Loucy (cell line): ENCODE data around the gene NID2.

Source experiments
- EZH2phosphoT487 ChIP-seq: fragments of 200-600 bp; IDR thresholded peaks from 2 replicates; pipeline ENCODE4 v1.6.1; 2018; ENCODE audit warnings: antibody characterized with exemption, mild to moderate bottlenecking, moderate library complexity, borderline replicate concordance
- TF ChIP-seq, protein P1 (sequence below): fragments of 200-600 bp; sonication (generic); conservative IDR thresholded peaks from 2 replicates; pipeline ENCODE4 v1.5.1; 2014; ENCODE audit warnings: mild to moderate bottlenecking, antibody characterized with exemption, low read length

DNA sequence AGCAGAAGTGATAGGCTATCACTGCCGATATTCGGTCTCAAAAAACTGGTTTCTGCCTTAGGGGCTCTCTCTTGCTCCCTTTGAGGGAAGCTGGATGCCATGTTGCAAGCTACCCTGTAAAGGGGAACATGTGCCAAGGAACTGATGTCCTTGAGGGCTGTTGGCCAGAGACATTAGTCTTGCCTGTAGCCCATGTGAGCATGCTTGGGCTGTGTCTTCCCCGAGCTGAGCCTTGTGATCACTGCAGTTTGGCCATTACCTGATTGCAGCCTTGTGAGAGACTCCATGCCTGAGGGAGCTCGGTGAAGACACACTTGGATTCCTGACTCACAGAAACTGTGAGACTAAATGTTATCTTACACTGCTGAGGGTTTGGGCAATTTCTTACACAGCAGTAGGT, 60.7 kb downstream of the NID2 start:
- TF ChIP-seq, protein P1, sequence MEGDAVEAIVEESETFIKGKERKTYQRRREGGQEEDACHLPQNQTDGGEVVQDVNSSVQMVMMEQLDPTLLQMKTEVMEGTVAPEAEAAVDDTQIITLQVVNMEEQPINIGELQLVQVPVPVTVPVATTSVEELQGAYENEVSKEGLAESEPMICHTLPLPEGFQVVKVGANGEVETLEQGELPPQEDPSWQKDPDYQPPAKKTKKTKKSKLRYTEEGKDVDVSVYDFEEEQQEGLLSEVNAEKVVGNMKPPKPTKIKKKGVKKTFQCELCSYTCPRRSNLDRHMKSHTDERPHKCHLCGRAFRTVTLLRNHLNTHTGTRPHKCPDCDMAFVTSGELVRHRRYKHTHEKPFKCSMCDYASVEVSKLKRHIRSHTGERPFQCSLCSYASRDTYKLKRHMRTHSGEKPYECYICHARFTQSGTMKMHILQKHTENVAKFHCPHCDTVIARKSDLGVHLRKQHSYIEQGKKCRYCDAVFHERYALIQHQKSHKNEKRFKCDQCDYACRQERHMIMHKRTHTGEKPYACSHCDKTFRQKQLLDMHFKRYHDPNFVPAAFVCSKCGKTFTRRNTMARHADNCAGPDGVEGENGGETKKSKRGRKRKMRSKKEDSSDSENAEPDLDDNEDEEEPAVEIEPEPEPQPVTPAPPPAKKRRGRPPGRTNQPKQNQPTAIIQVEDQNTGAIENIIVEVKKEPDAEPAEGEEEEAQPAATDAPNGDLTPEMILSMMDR, result no peak
- TF ChIP-seq EZH2phosphoT487, result no peak
